Measurements from ENCODE around the gene MOAP1. TPM values are rescaled to one million over a fixed set of nuclear protein-coding genes. Genes with fewer than 3 reads are reported as not detected.
A peak's percentile ranks its signal among the peaks of the same experiment; 100 is the strongest.

The MOAP1 gene
- total RNA-seq, 1 donor from 2014 or later, result 60.4 TPM

- TF ChIP-seq CTCF (IDR thresholded peaks at IDR 0.05; ENCODE audit: partially characterized antibody, unreplicated experiment), result no peak
- peaks cover 3% of the 10 kb centered on the region for H3K27me3 Mint-ChIP-seq (ENCODE audit: unreplicated experiment)
- peaks cover 9% of the 10 kb centered on the region for H3K9me3 Mint-ChIP-seq (ENCODE audit: unreplicated experiment)
- H3K4me1 Mint-ChIP-seq (ENCODE audit: low read depth, unreplicated experiment), result no peaks in the 10 kb centered on the region
- H3K27ac Mint-ChIP-seq (ENCODE audit: unreplicated experiment), result no peak overlapping the region
- no peak overlapping the region for H3K4me3 Mint-ChIP-seq (ENCODE audit: unreplicated experiment)
- no peak for DNase-seq
- H3K36me3 Mint-ChIP-seq (ENCODE audit: unreplicated experiment), result no peaks in the 10 kb centered on the region
Measured at GRCh38 chr14:93230539-93230938, 45.8 kb upstream of the MOAP1 start.

GRCh38 chr14:93228550-93228949 lies 43.9 kb upstream of the MOAP1 start:
- Mint-ChIP-seq H3K4me3 (ENCODE audit: unreplicated experiment) (no peak overlapping the region), H3K27ac (ENCODE audit: unreplicated experiment) (no peak overlapping the region), H3K9me3 (ENCODE audit: unreplicated experiment) (peaks cover 5% of the 10 kb centered on the region), H3K27me3 (ENCODE audit: unreplicated experiment) (peaks cover 5% of the 10 kb centered on the region), H3K4me1 (ENCODE audit: low read depth, unreplicated experiment) (no peaks in the 10 kb centered on the region), H3K36me3 (ENCODE audit: unreplicated experiment) (no peaks in the 10 kb centered on the region)
- TF ChIP-seq CTCF (IDR thresholded peaks at IDR 0.05; ENCODE audit: partially characterized antibody, unreplicated experiment), result no peak
- DNase-seq, result no peak

- Mint-ChIP-seq H3K4me1 (ENCODE audit: low read depth, unreplicated experiment) (no peaks in the 10 kb centered on the region), H3K4me3 (ENCODE audit: unreplicated experiment) (no peak overlapping the region), H3K27ac (ENCODE audit: unreplicated experiment) (no peak overlapping the region), H3K36me3 (ENCODE audit: unreplicated experiment) (peaks cover 4% of the 10 kb centered on the region), H3K9me3 (ENCODE audit: unreplicated experiment) (no peaks in the 10 kb centered on the region), H3K27me3 (ENCODE audit: unreplicated experiment) (peaks cover 2% of the 10 kb centered on the region)
- TF ChIP-seq CTCF (IDR thresholded peaks at IDR 0.05; ENCODE audit: partially characterized antibody, unreplicated experiment), result no peak
- DNase-seq, result no peak
Measured at GRCh38 chr14:93223565-93223964, 38.9 kb upstream of the MOAP1 start.

- no peaks in the 10 kb centered on the region for H3K4me1 Mint-ChIP-seq (ENCODE audit: low read depth, unreplicated experiment)
- no peak overlapping the region for H3K4me3 Mint-ChIP-seq (ENCODE audit: unreplicated experiment)
- no peak overlapping the region for H3K27ac Mint-ChIP-seq (ENCODE audit: unreplicated experiment)
- no peak for DNase-seq
- peaks cover 2% of the 10 kb centered on the region for H3K27me3 Mint-ChIP-seq (ENCODE audit: unreplicated experiment)
- no peaks in the 10 kb centered on the region for H3K9me3 Mint-ChIP-seq (ENCODE audit: unreplicated experiment)
- no peak for TF ChIP-seq CTCF (IDR thresholded peaks at IDR 0.05; ENCODE audit: partially characterized antibody, unreplicated experiment)
- peaks cover 7% of the 10 kb centered on the region for H3K36me3 Mint-ChIP-seq (ENCODE audit: unreplicated experiment)
Measured at GRCh38 chr14:93220509-93220908, 35.8 kb upstream of the MOAP1 start.

GRCh38 chr14:93219103-93219726 lies 34.5 kb upstream of the MOAP1 start:
- no peak for DNase-seq
- peaks cover 7% of the 10 kb centered on the region for H3K36me3 Mint-ChIP-seq (ENCODE audit: unreplicated experiment)

More at GRCh38 chr14:93219103-93219726, 34.5 kb upstream of the MOAP1 start:
- TF ChIP-seq CTCF (IDR thresholded peaks at IDR 0.05; ENCODE audit: partially characterized antibody, unreplicated experiment), result peak; percentile 32
- H3K9me3 Mint-ChIP-seq (ENCODE audit: unreplicated experiment), result no peaks in the 10 kb centered on the region
- no peak overlapping the region for H3K4me3 Mint-ChIP-seq (ENCODE audit: unreplicated experiment)
- peaks cover 2% of the 10 kb centered on the region for H3K27me3 Mint-ChIP-seq (ENCODE audit: unreplicated experiment)
- no peak overlapping the region for H3K27ac Mint-ChIP-seq (ENCODE audit: unreplicated experiment)
- no peaks in the 10 kb centered on the region for H3K4me1 Mint-ChIP-seq (ENCODE audit: low read depth, unreplicated experiment)
